Large intestine (tissue), 3 donors: Measurements from ENCODE around the gene TSHZ3. TPM values are rescaled to one million over a fixed set of nuclear protein-coding genes. Genes with fewer than 3 reads are reported as not detected.

Experiments used
- DNase-seq, 2 donors: peaks; one replicate each; pipeline versions ENCODE4 v3.0.0 to v3.0.0-alpha.2; 2013
- H3K27ac ChIP-seq: one replicate; pipeline ENCODE4 v1.5.1; 2013; ENCODE audit warnings: low read length
- H3K27me3 ChIP-seq: 2 replicates; pipeline ENCODE4 v1.6.1; 2013; ENCODE audit warnings: low read length; ENCODE audit not compliant: control insufficient read depth, insufficient read depth
- H3K36me3 ChIP-seq: 2 replicates; pipeline ENCODE4 v1.6.1; 2013; ENCODE audit warnings: low read length; ENCODE audit not compliant: control insufficient read depth, insufficient read depth
- H3K4me1 ChIP-seq: one replicate; pipeline ENCODE4 v1.6.1; 2013; ENCODE audit warnings: low read length; ENCODE audit not compliant: control insufficient read depth, insufficient read depth
- H3K4me3 ChIP-seq: one replicate; pipeline ENCODE4 v1.5.1; 2013; ENCODE audit warnings: low read length
- H3K9me3 ChIP-seq: one replicate; pipeline ENCODE4 v1.6.1; 2013; ENCODE audit warnings: mild to moderate bottlenecking, low read depth, low read length, moderate library complexity; ENCODE audit not compliant: control insufficient read depth
- WGBS: methylation state at CpG from one replicate; pipeline ENCODE4 v1.1.5; 2013; ENCODE audit warnings: low lambda C conversion rate; ENCODE audit not compliant: insufficient coverage; 5-methylcytosine and 5-hydroxymethylcytosine counted together
- polyA plus RNA-seq: library from polyadenylated mRNA; unstranded; fragments of 120-200 nt; gene quantifications from one replicate; pipeline ENCODE4 v1.2.1, GENCODE V29; 2013

Gene TSHZ3
- polyA plus RNA-seq, 1 donor = 6.2 TPM

- H3K9me3 ChIP-seq = no peaks in the 10 kb centered on the region
- no peaks in the 10 kb centered on the region for H3K4me1 ChIP-seq
- no peaks in the 10 kb centered on the region for H3K27me3 ChIP-seq
- 30% methylated on average over 2 of the region's 4 CpGs for WGBS
- no peak overlapping the region for H3K27ac ChIP-seq
- no peaks in the 10 kb centered on the region for H3K36me3 ChIP-seq
- H3K4me3 ChIP-seq = no peak overlapping the region
- DNase-seq = no peak
Observed at GRCh38 chr19:31233295-31233800, 115.9 kb downstream of the TSHZ3 start.

- Histone ChIP-seq H3K4me1 (no peaks in the 10 kb centered on the region), H3K27me3 (no peaks in the 10 kb centered on the region), H3K4me3 (no peak overlapping the region), H3K36me3 (no peaks in the 10 kb centered on the region), H3K9me3 (no peaks in the 10 kb centered on the region), H3K27ac (no peak overlapping the region)
- DNase-seq = no peak
- WGBS = 86% methylated on average over 1 of the region's 3 CpGs
Observed at GRCh38 chr19:31232871-31233270, 116.4 kb downstream of the TSHZ3 start.

- H3K4me1 ChIP-seq = no peaks in the 10 kb centered on the region
Observed at GRCh38 chr19:31232180-31232579, 117.1 kb downstream of the TSHZ3 start.

GRCh38 chr19:31231237-31231636, 118.0 kb downstream of the TSHZ3 start:
- Histone ChIP-seq H3K27ac (no peak overlapping the region), H3K4me3 (no peak overlapping the region), H3K27me3 (no peaks in the 10 kb centered on the region), H3K9me3 (no peaks in the 10 kb centered on the region), H3K4me1 (no peaks in the 10 kb centered on the region), H3K36me3 (no peaks in the 10 kb centered on the region)
- DNase-seq = no peak
- 83% methylated on average over 1 of the region's 6 CpGs for WGBS

More at GRCh38 chr19:31232180-31232579, 117.1 kb downstream of the TSHZ3 start:
- no peak for DNase-seq
- H3K4me3 ChIP-seq = no peak overlapping the region
- WGBS = 80% methylated on average over 3 of the region's 5 CpGs
- H3K27ac ChIP-seq = no peak overlapping the region
- H3K36me3 ChIP-seq = no peaks in the 10 kb centered on the region
- H3K27me3 ChIP-seq = no peaks in the 10 kb centered on the region
- H3K9me3 ChIP-seq = no peaks in the 10 kb centered on the region

- no peak for DNase-seq
- H3K4me3 ChIP-seq = no peak overlapping the region
- no peaks in the 10 kb centered on the region for H3K27me3 ChIP-seq
- H3K36me3 ChIP-seq = no peaks in the 10 kb centered on the region
- no CpG with 5 or more reads among the region's 4 CpGs for WGBS
- no peak overlapping the region for H3K27ac ChIP-seq
- H3K9me3 ChIP-seq = no peaks in the 10 kb centered on the region
- no peaks in the 10 kb centered on the region for H3K4me1 ChIP-seq
Observed at GRCh38 chr19:31226151-31226935, 122.9 kb downstream of the TSHZ3 start.
